ENCODE measurements around the gene PCSK4. TPM values are rescaled to one million over a fixed set of nuclear protein-coding genes. Genes with fewer than 3 reads are reported as not detected.
"Not testable (repeated sequence)": the region's sequence is repeated elsewhere in the genome, so short reads cannot be mapped to it uniquely, and the experiment has no call there.

The PCSK4 gene
- polyA plus RNA-seq, 1 experiment = 0.40 TPM

GRCh38 chr19:1533510-1534150, 43.5 kb upstream of the PCSK4 start:
- CTCF ChIA-PET = no interaction called here
- POLR2A ChIA-PET = interaction anchor here (0.7 kb wide), 1 partner anchor 903 kb away, joined by 5 read pairs; no protein-coding TSS in a partner anchor
- Histone ChIP-seq H3K4me3 (ENCODE audit: low read depth, low read length) (no peak overlapping the region), H3K27ac (ENCODE audit: low read depth, low read length) (no peak overlapping the region), H3K27me3 (ENCODE audit: control insufficient read depth, insufficient read depth, low read length) (no peaks in the 10 kb centered on the region), H3K9me3 (ENCODE audit: control insufficient read depth, insufficient read depth, low read length) (no peaks in the 10 kb centered on the region; the same call in 1 of the 2 replicates)
- DNase-seq (ENCODE audit: low read depth, low spot score) = no peak
- TF ChIP-seq CTCF (IDR thresholded peaks at IDR 0.05; ENCODE audit: low read depth, low read length) = no peak

GRCh38 chr19:1532003-1532402, 41.9 kb upstream of the PCSK4 start:
- no peak for TF ChIP-seq CTCF (IDR thresholded peaks at IDR 0.05; ENCODE audit: low read depth, low read length)

GRCh38 chr19:1531587-1531986, 41.4 kb upstream of the PCSK4 start:
- no peak for TF ChIP-seq CTCF (IDR thresholded peaks at IDR 0.05; ENCODE audit: low read depth, low read length)
- CTCF ChIA-PET = no interaction called here
- H3K27ac ChIP-seq (ENCODE audit: low read depth, low read length) = no peak overlapping the region
- H3K4me3 ChIP-seq (ENCODE audit: low read depth, low read length) = no peak overlapping the region
- no peak for DNase-seq (ENCODE audit: low read depth, low spot score)
- POLR2A ChIA-PET = no interaction called here
- peaks cover 1% of the 10 kb centered on the region; the same call in 1 of the 2 replicates for H3K9me3 ChIP-seq (ENCODE audit: control insufficient read depth, insufficient read depth, low read length)
- H3K27me3 ChIP-seq (ENCODE audit: control insufficient read depth, insufficient read depth, low read length) = no peaks in the 10 kb centered on the region

More at GRCh38 chr19:1532003-1532402, 41.9 kb upstream of the PCSK4 start:
- Histone ChIP-seq H3K4me3 (ENCODE audit: low read depth, low read length) (no peak overlapping the region), H3K27ac (ENCODE audit: low read depth, low read length) (no peak overlapping the region), H3K9me3 (ENCODE audit: control insufficient read depth, insufficient read depth, low read length) (no peaks in the 10 kb centered on the region; the same call in 1 of the 2 replicates), H3K27me3 (ENCODE audit: control insufficient read depth, insufficient read depth, low read length) (no peaks in the 10 kb centered on the region)
- ChIA-PET CTCF (no interaction called here), POLR2A (no interaction called here)
- no peak for DNase-seq (ENCODE audit: low read depth, low spot score)

GRCh38 chr19:1530856-1531255, 40.7 kb upstream of the PCSK4 start:
- DNase-seq (ENCODE audit: low read depth, low spot score); H3K9me3 ChIP-seq (ENCODE audit: control insufficient read depth, insufficient read depth, low read length); H3K4me3 ChIP-seq (ENCODE audit: low read depth, low read length); CTCF ChIA-PET; H3K27me3 ChIP-seq (ENCODE audit: control insufficient read depth, insufficient read depth, low read length); H3K27ac ChIP-seq (ENCODE audit: low read depth, low read length); POLR2A ChIA-PET: not testable (repeated sequence)

- no peak for TF ChIP-seq CTCF (IDR thresholded peaks at IDR 0.05; ENCODE audit: low read depth, low read length)
- Histone ChIP-seq H3K4me3 (ENCODE audit: low read depth, low read length) (no peak overlapping the region), H3K27ac (ENCODE audit: low read depth, low read length) (no peak overlapping the region), H3K9me3 (ENCODE audit: control insufficient read depth, insufficient read depth, low read length) (peaks cover 5% of the 10 kb centered on the region; the same call in 1 of the 2 replicates), H3K27me3 (ENCODE audit: control insufficient read depth, insufficient read depth, low read length) (peaks cover 8% of the 10 kb centered on the region)
- ChIA-PET POLR2A (no interaction called here), CTCF (no interaction called here)
- no peak for DNase-seq (ENCODE audit: low read depth, low spot score)
These were observed 39.3 kb upstream of the PCSK4 start for GRCh38 chr19:1529430-1529816.
